Adrenal gland (tissue), 5 donors: ENCODE data around the gene TOP3B.

Experiments
- CTCF ChIP-seq, 6 experiments: fragments of 450-650 bp in 4 of 6; fragments of 200-600 bp in 2 of 6; sonication (generic) in 1 of 6; IDR thresholded peaks; 1 replicate in 5 of 6; 2 replicates in 1 of 6; pipeline versions ENCODE4 v1.5.1 to v1.8.0; 2016 to 2021; ENCODE audit warnings: antibody characterized with exemption in 6 of 6, mild to moderate bottlenecking in 2 of 6, moderate library complexity in 1 of 6
- POLR2A ChIP-seq, 2 donors: fragments of 450-650 bp; IDR thresholded peaks; one replicate each; pipeline ENCODE4 v1.6.1; 2017; ENCODE audit warnings: antibody characterized with exemption in 2 of 2, mild to moderate bottlenecking in 2 of 2, moderate library complexity in 1 of 2
- donor health status: DM: no; HTN: no; CAD: no.

DNA sequence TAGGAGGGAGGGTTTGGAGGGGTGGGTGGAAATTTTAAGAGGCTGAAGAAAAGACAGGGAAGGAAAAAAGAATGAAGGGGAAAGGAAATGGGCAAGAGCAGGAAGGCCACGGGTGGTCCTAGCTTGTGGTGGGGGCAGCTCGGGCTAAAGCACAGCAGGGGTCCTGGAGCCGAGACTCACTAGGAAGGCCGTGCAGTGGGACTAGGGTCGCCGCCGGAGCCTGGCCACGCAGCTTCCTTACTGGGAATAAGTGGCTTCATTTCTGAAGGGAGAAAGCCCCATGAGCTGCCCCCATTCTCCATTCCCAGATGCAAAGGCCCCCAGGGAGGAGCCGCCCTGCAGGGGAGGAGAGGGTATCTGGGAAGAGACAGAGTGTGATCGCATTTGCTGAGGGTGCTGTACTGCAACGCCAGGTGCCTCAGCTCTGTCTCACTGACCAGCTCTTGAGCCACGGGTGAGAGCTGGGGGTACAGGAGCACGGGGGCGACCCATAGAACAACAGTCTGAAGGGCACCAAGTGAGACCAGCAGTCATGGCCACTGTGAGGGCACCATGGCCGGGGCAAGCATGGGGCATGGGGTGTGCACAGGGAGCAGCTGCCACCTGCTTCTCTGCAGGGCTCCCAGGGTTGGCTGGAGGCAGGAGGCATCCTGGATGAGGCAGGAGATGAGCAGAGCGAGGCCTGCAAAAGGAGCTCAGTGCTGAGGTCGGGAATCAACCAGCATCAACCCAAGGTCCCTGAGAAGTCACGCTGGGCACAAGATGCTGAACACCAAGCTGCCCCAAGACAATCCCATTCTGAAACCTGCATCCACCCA lies 11.6 kb downstream of the TOP3B start:
- TF ChIP-seq CTCF (IDR thresholded peaks at IDR 0.05) (no peak), POLR2A (IDR thresholded peaks at IDR 0.05) (no peak)
